Measurements from ENCODE around the gene CFAP221.

The CFAP221 gene

DNA sequence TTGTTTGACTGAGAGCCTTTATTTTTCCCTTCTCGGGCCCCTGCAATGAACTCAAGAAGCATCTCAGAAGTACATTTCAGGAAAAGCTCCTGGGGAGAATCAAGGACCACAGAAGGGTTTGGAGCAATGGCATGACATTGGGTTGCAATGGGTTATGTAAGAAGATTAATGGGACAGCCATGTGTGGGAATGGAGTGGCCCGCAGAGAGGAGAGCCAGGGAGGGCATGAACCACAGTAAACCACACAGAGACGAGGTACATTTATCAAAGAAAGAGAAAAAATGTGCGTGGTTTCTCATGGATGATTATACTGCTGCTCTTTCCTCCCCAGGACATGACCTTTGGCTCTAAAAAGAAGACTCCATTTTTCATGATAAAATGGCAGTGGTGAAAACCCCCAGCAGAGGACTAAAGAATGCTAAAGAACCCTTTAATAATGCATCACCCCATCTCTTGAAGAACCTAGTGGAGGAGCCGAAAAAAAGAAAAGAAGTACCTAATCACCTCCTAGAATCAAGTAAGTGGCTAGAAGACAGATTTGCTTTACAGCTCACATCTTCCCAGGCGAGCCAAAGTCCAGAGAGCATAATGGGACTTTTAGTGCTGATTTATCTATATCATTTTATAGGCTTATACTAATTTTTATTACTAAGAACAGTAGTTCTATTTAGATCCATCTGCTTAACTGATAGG is 1.7 kb downstream of the CFAP221 start:
- no peak overlapping the region for H3K4me2 ChIP-seq (ENCODE audit: low read depth, low read length, poor library complexity, severe bottlenecking)
- no peak overlapping the region for H3K9ac ChIP-seq (ENCODE audit: low read length)
- H4K20me1 ChIP-seq (ENCODE audit: low read depth, low read length): no peaks in the 10 kb centered on the region
- H2AFZ ChIP-seq (ENCODE audit: low read depth, low read length, severe bottlenecking): no peak overlapping the region
- H3K27ac ChIP-seq (ENCODE audit: low read depth, low read length): no peak overlapping the region
- no peaks in the 10 kb centered on the region for H3K27me3 ChIP-seq (ENCODE audit: low read length)
- no peak overlapping the region for H3K4me3 ChIP-seq (ENCODE audit: insufficient read depth, low read length, poor library complexity, severe bottlenecking)
- no peaks in the 10 kb centered on the region for H3F3A ChIP-seq (ENCODE audit: insufficient read depth)
- H3K36me3 ChIP-seq (ENCODE audit: low read length): no peaks in the 10 kb centered on the region
- TF ChIP-seq, protein P1, sequence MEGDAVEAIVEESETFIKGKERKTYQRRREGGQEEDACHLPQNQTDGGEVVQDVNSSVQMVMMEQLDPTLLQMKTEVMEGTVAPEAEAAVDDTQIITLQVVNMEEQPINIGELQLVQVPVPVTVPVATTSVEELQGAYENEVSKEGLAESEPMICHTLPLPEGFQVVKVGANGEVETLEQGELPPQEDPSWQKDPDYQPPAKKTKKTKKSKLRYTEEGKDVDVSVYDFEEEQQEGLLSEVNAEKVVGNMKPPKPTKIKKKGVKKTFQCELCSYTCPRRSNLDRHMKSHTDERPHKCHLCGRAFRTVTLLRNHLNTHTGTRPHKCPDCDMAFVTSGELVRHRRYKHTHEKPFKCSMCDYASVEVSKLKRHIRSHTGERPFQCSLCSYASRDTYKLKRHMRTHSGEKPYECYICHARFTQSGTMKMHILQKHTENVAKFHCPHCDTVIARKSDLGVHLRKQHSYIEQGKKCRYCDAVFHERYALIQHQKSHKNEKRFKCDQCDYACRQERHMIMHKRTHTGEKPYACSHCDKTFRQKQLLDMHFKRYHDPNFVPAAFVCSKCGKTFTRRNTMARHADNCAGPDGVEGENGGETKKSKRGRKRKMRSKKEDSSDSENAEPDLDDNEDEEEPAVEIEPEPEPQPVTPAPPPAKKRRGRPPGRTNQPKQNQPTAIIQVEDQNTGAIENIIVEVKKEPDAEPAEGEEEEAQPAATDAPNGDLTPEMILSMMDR (IDR thresholded peaks at IDR 0.05; ENCODE audit: insufficient read depth, low read length, poor library complexity, severe bottlenecking): no peak
- TF ChIP-seq EZH2phosphoT487 (conservative IDR thresholded peaks at IDR 0.05; ENCODE audit: low read length): no peak
- H3K9me2 ChIP-seq (replicated peaks; ENCODE audit: insufficient read depth, low read length): no peaks in the 10 kb centered on the region
- H3K9me3 ChIP-seq (ENCODE audit: insufficient read depth, low read length): no peaks in the 10 kb centered on the region
- no peaks in the 10 kb centered on the region for H3K79me2 ChIP-seq (ENCODE audit: insufficient read depth, low read length)

DNA sequence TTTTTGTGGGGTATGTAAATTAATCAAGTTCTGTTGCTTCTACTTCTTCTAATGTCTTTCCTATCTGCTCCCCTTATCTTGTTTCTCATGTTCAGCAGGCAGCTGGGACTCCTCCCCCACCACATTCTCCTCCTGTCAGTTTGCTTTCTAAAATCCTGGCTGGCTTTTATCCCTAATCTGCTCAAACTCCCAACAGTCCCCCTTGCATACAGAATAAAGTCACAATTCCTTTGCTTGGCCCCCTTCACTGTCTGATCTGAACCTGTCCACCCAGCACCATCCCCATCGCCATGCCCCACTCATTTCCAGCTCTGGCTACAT is 2.2 kb downstream of the CFAP221 start:
- H4K20me1 ChIP-seq (ENCODE audit: low read depth, low read length): no peaks in the 10 kb centered on the region
- no peaks in the 10 kb centered on the region for H3K27me3 ChIP-seq (ENCODE audit: low read length)
- no peak overlapping the region for H3K9ac ChIP-seq (ENCODE audit: low read length)
- no peaks in the 10 kb centered on the region for H3F3A ChIP-seq (ENCODE audit: insufficient read depth)
- H3K36me3 ChIP-seq (ENCODE audit: low read length): no peaks in the 10 kb centered on the region
- no peak for TF ChIP-seq EZH2phosphoT487 (conservative IDR thresholded peaks at IDR 0.05; ENCODE audit: low read length)
- TF ChIP-seq, protein P1 (IDR thresholded peaks at IDR 0.05; ENCODE audit: insufficient read depth, low read length, poor library complexity, severe bottlenecking): no peak
- no peaks in the 10 kb centered on the region for H3K79me2 ChIP-seq (ENCODE audit: insufficient read depth, low read length)
- no peak overlapping the region for H3K4me2 ChIP-seq (ENCODE audit: low read depth, low read length, poor library complexity, severe bottlenecking)
- H3K27ac ChIP-seq (ENCODE audit: low read depth, low read length): no peak overlapping the region
- H3K9me3 ChIP-seq (ENCODE audit: insufficient read depth, low read length): no peaks in the 10 kb centered on the region
- no peaks in the 10 kb centered on the region for H3K9me2 ChIP-seq (replicated peaks; ENCODE audit: insufficient read depth, low read length)
- no peak overlapping the region for H2AFZ ChIP-seq (ENCODE audit: low read depth, low read length, severe bottlenecking)
- H3K4me3 ChIP-seq (ENCODE audit: insufficient read depth, low read length, poor library complexity, severe bottlenecking): no peak overlapping the region

DNA sequence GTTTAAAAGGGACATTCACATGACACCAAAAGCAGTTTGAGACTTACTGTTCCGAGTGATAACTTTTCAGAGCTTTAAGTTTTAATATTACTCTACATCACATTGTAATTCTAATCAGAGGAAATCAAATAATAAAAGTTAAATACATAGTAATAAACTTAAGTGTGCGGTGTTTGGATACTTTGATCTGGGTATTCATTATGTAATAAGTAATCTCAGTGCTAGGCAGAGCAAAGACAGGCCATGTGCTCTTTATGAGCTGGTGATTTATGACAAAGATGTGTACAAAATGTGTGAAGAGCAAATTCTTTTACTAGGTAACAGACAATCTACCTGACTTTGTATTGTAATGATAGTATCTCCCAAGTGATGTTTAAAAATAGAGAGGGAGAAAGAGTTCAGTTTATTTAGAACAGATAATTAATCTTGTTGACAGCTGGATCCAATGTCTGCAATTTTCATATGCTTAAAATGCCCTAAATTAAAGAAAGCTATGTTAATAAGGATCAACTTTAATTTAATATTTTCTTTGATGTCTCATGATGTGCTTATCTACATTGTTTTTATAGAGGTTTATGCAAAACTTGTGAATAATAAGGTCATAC is 4.4 kb downstream of the CFAP221 start:
- Histone ChIP-seq H3K36me3 (ENCODE audit: low read length) (no peaks in the 10 kb centered on the region), H3K9me2 (replicated peaks; ENCODE audit: insufficient read depth, low read length) (no peaks in the 10 kb centered on the region), H3K4me3 (ENCODE audit: insufficient read depth, low read length, poor library complexity, severe bottlenecking) (no peak overlapping the region), H4K20me1 (ENCODE audit: low read depth, low read length) (no peaks in the 10 kb centered on the region), H3K27ac (ENCODE audit: low read depth, low read length) (no peak overlapping the region), H3K27me3 (ENCODE audit: low read length) (no peaks in the 10 kb centered on the region), H3K9ac (ENCODE audit: low read length) (no peak overlapping the region), H3K9me3 (ENCODE audit: insufficient read depth, low read length) (no peaks in the 10 kb centered on the region), H3F3A (ENCODE audit: insufficient read depth) (no peaks in the 10 kb centered on the region), H3K79me2 (ENCODE audit: insufficient read depth, low read length) (no peaks in the 10 kb centered on the region), H2AFZ (ENCODE audit: low read depth, low read length, severe bottlenecking) (no peak overlapping the region), H3K4me2 (ENCODE audit: low read depth, low read length, poor library complexity, severe bottlenecking) (no peak overlapping the region)
- TF ChIP-seq, protein P1 (IDR thresholded peaks at IDR 0.05; ENCODE audit: insufficient read depth, low read length, poor library complexity, severe bottlenecking): no peak
- TF ChIP-seq EZH2phosphoT487 (conservative IDR thresholded peaks at IDR 0.05; ENCODE audit: low read length): no peak

Data from SU-DHL-6 (cell line).